HepG2 (cell line): ENCODE measurements around the gene MCM8. TPM values are rescaled to one million over a fixed set of nuclear protein-coding genes. Genes with fewer than 3 reads are reported as not detected.
A peak's percentile ranks its signal among the peaks of the same experiment; 100 is the strongest.

Experiments
- BCL3 ChIP-seq: sonication (generic); formaldehyde crosslinking; IDR thresholded peaks from 2 replicates; pipeline ENCODE4 v1.5.1; 2020; ENCODE audit warnings: mild to moderate bottlenecking, missing genetic modification reagents, moderate library complexity
- FLYWCH1 ChIP-seq: sonication (generic); formaldehyde crosslinking; IDR thresholded peaks from 2 replicates; pipeline ENCODE4 v1.8.1; 2023; ENCODE audit warnings: mild to moderate bottlenecking, missing genetic modification reagents
- NCOA1 ChIP-seq: sonication (generic); formaldehyde crosslinking; IDR thresholded peaks from 2 replicates; pipeline ENCODE4 v1.9.0; 2021; ENCODE audit warnings: missing genetic modification reagents
- REST ChIP-seq, 2 experiments: IDR thresholded peaks; 2 replicates each; pipeline ENCODE4 v1.6.1; 2011 to 2012; ENCODE audit warnings: low read length in 2 of 2, borderline replicate concordance in 1 of 2, low read depth in 1 of 2, mild to moderate bottlenecking in 1 of 2, moderate library complexity in 1 of 2
- SOX5 ChIP-seq: IDR thresholded peaks from 2 replicates; pipeline ENCODE4 v1.6.1; 2016; ENCODE audit warnings: borderline replicate concordance
- SOX6 ChIP-seq, 2 experiments: fragments of 450-650 bp in 1 of 2; sonication (generic) in 1 of 2; formaldehyde crosslinking in 1 of 2; IDR thresholded peaks; 2 replicates each; pipeline versions ENCODE4 v1.4.0 to v1.6.1; 2017 to 2020; ENCODE audit warnings: antibody characterized with exemption in 1 of 2, mild to moderate bottlenecking in 1 of 2, missing genetic modification reagents in 1 of 2
- SPEN ChIP-seq: sonication (generic); formaldehyde crosslinking; IDR thresholded peaks from 2 replicates; pipeline ENCODE4 v1.5.1; 2020; ENCODE audit warnings: low read depth, mild to moderate bottlenecking, missing genetic modification reagents
- ZFP36 ChIP-seq: fragments of 150-350 bp; IDR thresholded peaks from 2 replicates; pipeline ENCODE4 v1.6.1; 2018; ENCODE audit warnings: borderline replicate concordance, low read length, low read depth; ENCODE audit not compliant: partially characterized antibody
- ZFY ChIP-seq: sonication (generic); formaldehyde crosslinking; IDR thresholded peaks from 2 replicates; pipeline ENCODE4 v1.4.0; 2020; ENCODE audit warnings: missing genetic modification reagents
- ZNF10 ChIP-seq: sonication (generic); formaldehyde crosslinking; IDR thresholded peaks from 2 replicates; pipeline ENCODE4 v1.4.0; 2020; ENCODE audit warnings: mild to moderate bottlenecking, low read depth, missing genetic modification reagents, borderline replicate concordance
- ZNF329 ChIP-seq: sonication (generic); formaldehyde crosslinking; IDR thresholded peaks from 2 replicates; pipeline ENCODE4 v1.9.0; 2021; ENCODE audit warnings: low read depth, mild to moderate bottlenecking, missing genetic modification reagents
- ZNF337 ChIP-seq: sonication (generic); formaldehyde crosslinking; IDR thresholded peaks from 2 replicates; pipeline ENCODE4 v1.5.1; 2020; ENCODE audit warnings: missing genetic modification reagents, low read depth, mild to moderate bottlenecking, borderline replicate concordance
- ZNF7 ChIP-seq: IDR thresholded peaks from 2 replicates; pipeline ENCODE4 v1.6.1; 2016; ENCODE audit warnings: missing biosample characterization, missing genetic modification reagents
- polyA plus RNA-seq, 8 experiments: library from polyadenylated mRNA; depleted of rRNA in 3 of 8; stranded (reverse) in 7 of 8; unstranded in 1 of 8; fragments of >200 nt; fragmentation: Illumina TruSeq in 4 of 8; extraction: Trizol in 4 of 8; gene quantifications; 2 replicates each; pipeline versions ENCODE4 v1.2.1 to v1.2.3, GENCODE V29; 2011 to 2016; ENCODE audit warnings: low read depth in 4 of 8, missing spikeins in 1 of 8, mixed read lengths in 1 of 8; ENCODE audit not compliant: insufficient read depth in 1 of 8
- total RNA-seq, 5 experiments: library from RNA; depleted of rRNA; stranded (reverse); fragments of >200 nt; fragmentation: Illumina TruSeq; extraction: Trizol; gene quantifications; 2 replicates each; pipeline ENCODE4 v1.2.3, GENCODE V29; 2016; ENCODE audit warnings: low read depth in 1 of 5
- TF ChIP-seq, protein P1 (sequence below): sonication (generic); formaldehyde crosslinking; IDR thresholded peaks from 2 replicates; pipeline ENCODE4 v1.5.0; 2020; ENCODE audit warnings: missing genetic modification reagents, mild to moderate bottlenecking, borderline replicate concordance
- TF ChIP-seq, protein P2 (sequence below): IDR thresholded peaks from 2 replicates; pipeline ENCODE4 v1.6.1; 2016; ENCODE audit warnings: low read depth, control low read depth
- TF ChIP-seq, protein P3 (sequence below): sonication (generic); formaldehyde crosslinking; IDR thresholded peaks from 2 replicates; pipeline ENCODE4 v1.4.0; 2020; ENCODE audit warnings: missing genetic modification reagents, mild to moderate bottlenecking, borderline replicate concordance
- TF ChIP-seq, protein P4 (sequence below): sonication (generic); formaldehyde crosslinking; IDR thresholded peaks from 2 replicates; pipeline ENCODE4 v1.4.0; 2020; ENCODE audit warnings: mild to moderate bottlenecking, low read depth, missing genetic modification reagents

Gene MCM8
- total and polyA plus RNA-seq, 2 of the 13 experiments (the other 11 are each of a cell fraction or from before 2014, with no cell fraction given): 11.5 to 59.3 TPM

DNA sequence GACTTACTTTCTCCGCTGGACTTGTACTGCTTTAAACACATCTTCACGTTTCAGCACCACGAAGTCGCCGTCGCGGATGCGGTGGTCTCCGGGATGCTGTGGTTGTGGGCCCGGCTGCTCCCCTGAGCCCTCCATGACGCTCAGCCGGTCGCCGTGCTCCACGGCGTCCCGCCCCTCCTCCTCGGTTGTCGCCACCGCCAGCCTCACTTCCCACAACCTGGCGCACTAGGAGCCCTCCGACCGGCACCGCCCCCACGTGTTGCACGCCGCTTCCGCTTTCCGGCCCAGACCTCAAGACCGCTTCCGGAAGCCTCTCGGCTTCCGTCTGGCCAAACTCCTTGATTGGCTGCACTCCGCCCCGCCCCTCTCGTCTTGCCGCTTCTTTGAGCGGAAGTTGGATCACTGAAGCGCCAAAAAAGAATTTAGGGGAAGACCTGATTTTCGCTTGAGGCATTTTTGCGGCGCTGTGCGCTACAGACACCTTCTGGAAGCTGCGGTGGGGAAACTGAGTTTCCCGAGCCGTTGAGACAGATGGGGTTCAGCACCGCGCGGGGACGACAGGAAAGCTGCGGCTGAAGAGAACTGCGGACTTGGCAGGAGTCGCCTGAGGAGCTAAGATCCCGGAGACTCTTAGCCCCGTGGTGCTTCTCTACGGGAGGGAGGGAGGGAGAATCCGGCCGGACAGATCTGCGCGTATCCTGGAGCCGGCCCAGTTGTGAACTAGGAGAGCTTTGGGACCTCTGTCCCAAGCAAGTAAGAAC is at the start of gene MCM8, which contains the start of gene TRMT6 (continued):
- peak in 1 of 2 experiments; percentile 4; a peak in 1 of 4 replicates for TF ChIP-seq REST (IDR thresholded peaks at IDR 0.05; ENCODE audit: borderline replicate concordance in 1 of 2, low read depth in 1 of 2, low read length in 2 of 2)
- no peak for TF ChIP-seq FLYWCH1 (CRISPR knock-in tag)
- TF ChIP-seq NCOA1 (CRISPR knock-in tag): peak; percentile 71; the same call in 1 of the 2 replicates
- no peak for TF ChIP-seq ZFP36
- TF ChIP-seq SPEN (CRISPR knock-in tag): peak; percentile 100
- TF ChIP-seq, protein P1, sequence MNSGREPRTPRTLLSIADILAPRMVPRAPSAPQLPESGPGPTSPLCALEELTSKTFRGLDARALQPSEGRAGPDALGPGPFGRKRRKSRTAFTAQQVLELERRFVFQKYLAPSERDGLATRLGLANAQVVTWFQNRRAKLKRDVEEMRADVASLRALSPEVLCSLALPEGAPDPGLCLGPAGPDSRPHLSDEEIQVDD (CRISPR knock-in tag): peak; percentile 86
- peak; percentile 38; the same call in 1 of the 2 replicates for TF ChIP-seq ZNF7 (CRISPR knock-in tag)
- peak; percentile 62 for TF ChIP-seq ZFY (CRISPR knock-in tag)
- peak; percentile 78; the same call in 1 of the 2 replicates for TF ChIP-seq SOX5 (CRISPR knock-in tag)
- TF ChIP-seq BCL3 (CRISPR knock-in tag): 0 out of 2 replicates have a peak, but pooled peaks have one; percentile 74
- TF ChIP-seq SOX6 (IDR thresholded peaks at IDR 0.05): no peak
- TF ChIP-seq SOX6 (CRISPR knock-in tag; IDR thresholded peaks at IDR 0.05): peak; percentile 90
- TF ChIP-seq ZNF329 (CRISPR knock-in tag): no peak
- TF ChIP-seq ZNF10 (CRISPR knock-in tag): no peak
- TF ChIP-seq ZNF337: peak; percentile 62; the same call in 1 of the 2 replicates
- TF ChIP-seq, protein P2, sequence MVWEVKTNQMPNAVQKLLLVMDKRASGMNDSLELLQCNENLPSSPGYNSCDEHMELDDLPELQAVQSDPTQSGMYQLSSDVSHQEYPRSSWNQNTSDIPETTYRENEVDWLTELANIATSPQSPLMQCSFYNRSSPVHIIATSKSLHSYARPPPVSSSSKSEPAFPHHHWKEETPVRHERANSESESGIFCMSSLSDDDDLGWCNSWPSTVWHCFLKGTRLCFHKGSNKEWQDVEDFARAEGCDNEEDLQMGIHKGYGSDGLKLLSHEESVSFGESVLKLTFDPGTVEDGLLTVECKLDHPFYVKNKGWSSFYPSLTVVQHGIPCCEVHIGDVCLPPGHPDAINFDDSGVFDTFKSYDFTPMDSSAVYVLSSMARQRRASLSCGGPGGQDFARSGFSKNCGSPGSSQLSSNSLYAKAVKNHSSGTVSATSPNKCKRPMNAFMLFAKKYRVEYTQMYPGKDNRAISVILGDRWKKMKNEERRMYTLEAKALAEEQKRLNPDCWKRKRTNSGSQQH: peak; percentile 99
- TF ChIP-seq, protein P3, sequence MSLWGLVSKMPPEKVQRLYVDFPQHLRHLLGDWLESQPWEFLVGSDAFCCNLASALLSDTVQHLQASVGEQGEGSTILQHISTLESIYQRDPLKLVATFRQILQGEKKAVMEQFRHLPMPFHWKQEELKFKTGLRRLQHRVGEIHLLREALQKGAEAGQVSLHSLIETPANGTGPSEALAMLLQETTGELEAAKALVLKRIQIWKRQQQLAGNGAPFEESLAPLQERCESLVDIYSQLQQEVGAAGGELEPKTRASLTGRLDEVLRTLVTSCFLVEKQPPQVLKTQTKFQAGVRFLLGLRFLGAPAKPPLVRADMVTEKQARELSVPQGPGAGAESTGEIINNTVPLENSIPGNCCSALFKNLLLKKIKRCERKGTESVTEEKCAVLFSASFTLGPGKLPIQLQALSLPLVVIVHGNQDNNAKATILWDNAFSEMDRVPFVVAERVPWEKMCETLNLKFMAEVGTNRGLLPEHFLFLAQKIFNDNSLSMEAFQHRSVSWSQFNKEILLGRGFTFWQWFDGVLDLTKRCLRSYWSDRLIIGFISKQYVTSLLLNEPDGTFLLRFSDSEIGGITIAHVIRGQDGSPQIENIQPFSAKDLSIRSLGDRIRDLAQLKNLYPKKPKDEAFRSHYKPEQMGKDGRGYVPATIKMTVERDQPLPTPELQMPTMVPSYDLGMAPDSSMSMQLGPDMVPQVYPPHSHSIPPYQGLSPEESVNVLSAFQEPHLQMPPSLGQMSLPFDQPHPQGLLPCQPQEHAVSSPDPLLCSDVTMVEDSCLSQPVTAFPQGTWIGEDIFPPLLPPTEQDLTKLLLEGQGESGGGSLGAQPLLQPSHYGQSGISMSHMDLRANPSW: 0 out of 2 replicates have a peak, but pooled peaks have one; percentile 47
- TF ChIP-seq, protein P4, sequence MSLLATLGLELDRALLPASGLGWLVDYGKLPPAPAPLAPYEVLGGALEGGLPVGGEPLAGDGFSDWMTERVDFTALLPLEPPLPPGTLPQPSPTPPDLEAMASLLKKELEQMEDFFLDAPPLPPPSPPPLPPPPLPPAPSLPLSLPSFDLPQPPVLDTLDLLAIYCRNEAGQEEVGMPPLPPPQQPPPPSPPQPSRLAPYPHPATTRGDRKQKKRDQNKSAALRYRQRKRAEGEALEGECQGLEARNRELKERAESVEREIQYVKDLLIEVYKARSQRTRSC (CRISPR knock-in tag): no peak
